ENCODE results near the gene CC2D2A. TPM values are rescaled to one million over a fixed set of nuclear protein-coding genes. Genes with fewer than 3 reads are reported as not detected.
A peak's percentile ranks its signal among the peaks of the same experiment; 100 is the strongest.
"Not testable (repeated sequence)": the region's sequence is repeated elsewhere in the genome, so short reads cannot be mapped to it uniquely, and the experiment has no call there.

The CC2D2A gene
- total RNA-seq, 2 donors from 2014 or later, result not detected

GRCh38 chr4:15584785-15585184, 115.1 kb downstream of the CC2D2A start:
- Mint-ChIP-seq H3K4me1 (no peaks in the 10 kb centered on the region), H3K9me3 (no peaks in the 10 kb centered on the region), H3K27me3 (no peaks in the 10 kb centered on the region), H3K4me3 (no peak overlapping the region), H3K36me3 (ENCODE audit: low read depth) (no peaks in the 10 kb centered on the region), H3K27ac (no peak overlapping the region)
- no peak for ATAC-seq (replicated peaks)

DNA sequence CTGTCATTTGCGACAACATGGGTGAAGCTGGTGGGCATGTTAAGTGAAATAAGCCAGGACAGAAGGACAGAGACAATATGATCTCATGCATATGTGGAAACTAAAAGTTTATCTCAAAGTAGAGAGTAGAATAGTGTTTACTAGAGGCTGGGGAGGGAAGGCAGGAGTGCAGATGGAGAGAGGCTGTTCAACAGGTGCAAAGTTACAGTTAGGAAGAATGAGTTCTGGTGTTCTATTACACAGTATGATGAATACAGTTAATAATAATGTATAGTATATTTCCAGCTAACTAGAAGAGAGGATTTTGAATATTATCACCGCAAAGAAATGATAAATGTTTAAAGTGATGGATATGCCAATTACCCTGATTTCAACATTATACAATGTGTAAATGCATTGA, 115.6 kb downstream of the CC2D2A start:
- H3K4me3 Mint-ChIP-seq, result no peak overlapping the region
- no peaks in the 10 kb centered on the region for H3K27me3 Mint-ChIP-seq
- no peak overlapping the region for H3K27ac Mint-ChIP-seq
- no peaks in the 10 kb centered on the region for H3K4me1 Mint-ChIP-seq
- ATAC-seq (replicated peaks), result no peak
- H3K36me3 Mint-ChIP-seq (ENCODE audit: low read depth), result no peaks in the 10 kb centered on the region
- no peaks in the 10 kb centered on the region for H3K9me3 Mint-ChIP-seq

DNA sequence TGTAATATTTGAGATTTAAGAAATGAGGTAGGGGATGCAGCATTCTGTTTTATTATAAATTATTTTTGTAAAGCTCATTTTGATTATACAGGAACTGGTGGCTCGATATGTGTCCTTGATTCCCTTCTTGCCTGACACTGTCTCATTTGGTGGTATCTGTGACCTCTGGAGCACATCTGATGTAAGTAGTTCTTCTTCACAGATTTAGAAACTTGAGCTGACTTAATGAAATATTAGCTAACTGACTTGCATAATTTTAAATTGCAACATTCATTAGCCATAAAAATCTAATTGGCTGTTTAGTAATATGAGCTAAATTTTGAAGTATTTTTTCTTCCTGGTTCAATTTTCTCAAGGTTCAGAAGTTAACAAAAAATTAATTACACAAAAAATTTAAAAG, 116.4 kb downstream of the CC2D2A start:
- Mint-ChIP-seq H3K27me3 (no peaks in the 10 kb centered on the region), H3K36me3 (ENCODE audit: low read depth) (no peaks in the 10 kb centered on the region), H3K4me1 (no peaks in the 10 kb centered on the region), H3K9me3 (no peaks in the 10 kb centered on the region), H3K27ac (no peak overlapping the region), H3K4me3 (no peak overlapping the region)
- ATAC-seq (replicated peaks), result no peak

DNA sequence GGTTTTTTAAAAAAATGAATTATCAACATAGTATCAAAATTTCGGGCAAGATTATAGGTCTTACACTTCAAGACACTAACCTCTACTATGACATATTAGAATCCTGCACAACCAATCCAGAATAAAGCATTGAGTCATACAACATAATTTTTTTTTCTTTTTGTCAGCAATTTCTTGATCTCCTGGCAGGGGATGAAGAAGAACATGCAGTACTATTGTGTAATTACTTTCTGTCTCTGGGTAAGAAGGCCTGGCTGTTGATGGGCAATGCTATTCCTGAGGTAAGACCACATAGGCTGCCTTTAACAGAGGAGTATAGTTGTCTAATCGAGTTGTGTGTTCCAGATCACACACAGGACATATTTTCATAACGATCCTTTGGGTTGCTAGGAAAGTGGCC, 118.0 kb downstream of the CC2D2A start:
- Mint-ChIP-seq H3K27me3 (no peaks in the 10 kb centered on the region), H3K36me3 (ENCODE audit: low read depth) (no peaks in the 10 kb centered on the region), H3K27ac (no peak overlapping the region), H3K4me1 (no peaks in the 10 kb centered on the region), H3K9me3 (no peaks in the 10 kb centered on the region), H3K4me3 (no peak overlapping the region)
- ATAC-seq (replicated peaks), result no peak

DNA sequence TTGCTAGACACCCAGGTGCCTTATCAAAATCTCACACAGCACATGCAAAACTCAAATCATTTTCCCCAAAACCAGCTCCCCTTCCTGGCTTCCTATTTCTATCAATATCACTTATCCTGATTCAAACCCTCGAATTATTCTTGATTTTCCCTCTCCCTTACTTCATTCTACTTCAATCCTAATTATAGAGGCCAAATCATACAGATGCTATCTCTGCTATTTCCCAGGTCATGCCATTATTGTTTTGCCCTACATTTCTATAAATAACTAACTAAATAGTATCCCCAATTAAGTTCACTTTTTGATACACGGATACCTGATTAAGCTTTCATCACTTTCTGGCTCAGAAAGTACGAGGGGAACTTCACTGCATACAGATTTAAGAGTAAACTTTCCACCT, 123.1 kb downstream of the CC2D2A start:
- H3K27me3 Mint-ChIP-seq, result no peaks in the 10 kb centered on the region
- no peaks in the 10 kb centered on the region for H3K4me1 Mint-ChIP-seq
- no peak overlapping the region for H3K27ac Mint-ChIP-seq
- ATAC-seq (replicated peaks), result no peak
- H3K4me3 Mint-ChIP-seq, result no peak overlapping the region
- no peaks in the 10 kb centered on the region for H3K9me3 Mint-ChIP-seq
- no peaks in the 10 kb centered on the region for H3K36me3 Mint-ChIP-seq (ENCODE audit: low read depth)

DNA sequence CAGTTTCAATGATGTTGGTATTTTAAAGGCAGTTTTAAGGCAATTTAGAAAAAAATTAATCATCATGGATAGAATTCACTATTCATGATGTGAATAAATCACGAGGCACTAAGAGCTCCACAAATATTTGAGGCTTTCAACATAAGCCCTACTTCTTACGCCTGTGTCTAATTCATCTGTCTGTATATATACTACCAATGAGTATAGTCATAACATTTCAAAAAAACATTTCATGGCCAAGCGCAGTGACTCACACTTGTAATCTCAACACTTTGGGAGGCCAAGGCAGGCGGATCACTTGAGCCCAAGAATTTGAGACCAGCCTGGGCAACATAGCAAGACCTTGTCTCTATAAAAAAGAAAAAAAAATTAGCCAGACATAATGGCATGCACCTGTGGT, 129.0 kb downstream of the CC2D2A start:
- Mint-ChIP-seq H3K36me3 (ENCODE audit: low read depth) (peaks cover 31% of the 10 kb centered on the region), H3K27ac (no peak overlapping the region), H3K4me1 (no peaks in the 10 kb centered on the region), H3K9me3 (no peaks in the 10 kb centered on the region), H3K4me3 (no peak overlapping the region), H3K27me3 (no peaks in the 10 kb centered on the region)
- ATAC-seq (replicated peaks), result no peak

- Mint-ChIP-seq H3K9me3 (no peaks in the 10 kb centered on the region), H3K27ac (no peak overlapping the region), H3K36me3 (ENCODE audit: low read depth) (peaks cover 45% of the 10 kb centered on the region), H3K27me3 (no peaks in the 10 kb centered on the region), H3K4me3 (no peak overlapping the region), H3K4me1 (no peaks in the 10 kb centered on the region)
- ATAC-seq (replicated peaks), result no peak
Observed at GRCh38 chr4:15600176-15600575, 130.5 kb downstream of the CC2D2A start.

DNA sequence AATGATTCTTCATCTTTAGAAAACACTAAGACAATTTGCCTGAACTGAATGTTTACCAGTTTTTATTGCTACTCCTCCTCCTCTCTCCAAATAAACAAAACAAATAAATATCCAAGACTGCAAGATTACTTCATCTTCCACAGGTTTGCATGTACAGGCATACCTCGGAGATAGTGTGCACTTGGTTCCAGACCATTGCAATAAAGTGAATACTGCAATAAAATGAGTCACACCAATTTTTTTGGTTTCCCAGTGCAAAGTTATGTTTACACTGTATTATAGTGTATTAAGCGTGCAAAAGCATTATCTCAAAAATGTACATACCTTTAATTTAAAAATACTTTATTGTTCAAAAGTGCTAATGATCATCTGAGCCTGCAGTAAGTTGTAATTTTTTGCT, 132.2 kb downstream of the CC2D2A start:
- no peaks in the 10 kb centered on the region for H3K27me3 Mint-ChIP-seq
- no peak overlapping the region for H3K4me3 Mint-ChIP-seq
- peaks cover 55% of the 10 kb centered on the region for H3K36me3 Mint-ChIP-seq (ENCODE audit: low read depth)
- no peak overlapping the region for H3K27ac Mint-ChIP-seq
- H3K9me3 Mint-ChIP-seq, result no peaks in the 10 kb centered on the region
- H3K4me1 Mint-ChIP-seq, result no peaks in the 10 kb centered on the region
- no peak for ATAC-seq (replicated peaks)

DNA sequence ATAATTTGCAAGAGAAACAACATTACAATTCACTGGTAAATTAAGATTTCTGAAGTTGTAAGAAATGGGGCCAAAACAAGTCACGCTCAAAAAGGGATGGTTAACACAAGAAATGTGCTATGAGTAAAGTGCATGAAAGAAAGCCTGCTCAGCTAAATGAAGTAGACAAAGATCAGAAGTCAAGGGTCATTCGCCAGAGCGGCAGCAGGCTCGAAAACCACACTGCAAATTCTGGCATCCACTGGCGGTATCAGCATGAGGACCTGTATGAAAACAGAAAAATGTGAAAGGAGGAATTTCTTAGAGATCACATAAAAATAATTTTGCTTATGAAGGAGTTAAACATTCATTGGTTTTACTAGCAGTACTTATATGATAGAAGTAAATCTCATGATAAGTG, 135.9 kb downstream of the CC2D2A start:
- H3K36me3 Mint-ChIP-seq (ENCODE audit: low read depth), result peaks cover 64% of the 10 kb centered on the region
- no peak for ATAC-seq (replicated peaks)

GRCh38 chr4:15610855-15611254, 141.2 kb downstream of the CC2D2A start:
- Mint-ChIP-seq H3K36me3 (ENCODE audit: low read depth) (peaks cover 43% of the 10 kb centered on the region), H3K27me3 (no peaks in the 10 kb centered on the region), H3K9me3 (no peaks in the 10 kb centered on the region), H3K27ac (no peak overlapping the region), H3K4me1 (no peaks in the 10 kb centered on the region), H3K4me3 (no peak overlapping the region)
- no peak for ATAC-seq (replicated peaks)

More for the DNA sequence above, 135.9 kb downstream of the CC2D2A start:
- Mint-ChIP-seq H3K27ac (no peak overlapping the region), H3K4me1 (no peaks in the 10 kb centered on the region), H3K4me3 (no peak overlapping the region), H3K27me3 (no peaks in the 10 kb centered on the region), H3K9me3 (no peaks in the 10 kb centered on the region)

GRCh38 chr4:15612136-15612535, 142.5 kb downstream of the CC2D2A start:
- no peaks in the 10 kb centered on the region for H3K27me3 Mint-ChIP-seq
- H3K36me3 Mint-ChIP-seq (ENCODE audit: low read depth), result peaks cover 50% of the 10 kb centered on the region
- no peak overlapping the region for H3K4me3 Mint-ChIP-seq
- H3K27ac Mint-ChIP-seq, result no peak overlapping the region
- no peaks in the 10 kb centered on the region for H3K9me3 Mint-ChIP-seq
- ATAC-seq (replicated peaks), result no peak
- H3K4me1 Mint-ChIP-seq, result peaks cover 6% of the 10 kb centered on the region

- H3K36me3 Mint-ChIP-seq (ENCODE audit: low read depth), result peaks cover 66% of the 10 kb centered on the region
- H3K4me1 Mint-ChIP-seq; H3K27me3 Mint-ChIP-seq; H3K4me3 Mint-ChIP-seq; H3K9me3 Mint-ChIP-seq; ATAC-seq (replicated peaks); H3K27ac Mint-ChIP-seq: not testable (repeated sequence)
Observed at GRCh38 chr4:15614891-15615290, 145.2 kb downstream of the CC2D2A start.

GRCh38 chr4:15617407-15617806, 147.7 kb downstream of the CC2D2A start:
- H3K36me3 Mint-ChIP-seq (ENCODE audit: low read depth), result peaks cover 73% of the 10 kb centered on the region
- ATAC-seq (replicated peaks); H3K4me1 Mint-ChIP-seq; H3K4me3 Mint-ChIP-seq; H3K27me3 Mint-ChIP-seq; H3K9me3 Mint-ChIP-seq; H3K27ac Mint-ChIP-seq: not testable (repeated sequence)

GRCh38 chr4:15636818-15637217, 167.1 kb downstream of the CC2D2A start:
- Mint-ChIP-seq H3K4me1 (no peaks in the 10 kb centered on the region), H3K9me3 (no peaks in the 10 kb centered on the region), H3K4me3 (no peak overlapping the region), H3K27ac (no peak overlapping the region), H3K27me3 (no peaks in the 10 kb centered on the region), H3K36me3 (ENCODE audit: low read depth) (peaks cover 87% of the 10 kb centered on the region)
- no peak for ATAC-seq (replicated peaks)

DNA sequence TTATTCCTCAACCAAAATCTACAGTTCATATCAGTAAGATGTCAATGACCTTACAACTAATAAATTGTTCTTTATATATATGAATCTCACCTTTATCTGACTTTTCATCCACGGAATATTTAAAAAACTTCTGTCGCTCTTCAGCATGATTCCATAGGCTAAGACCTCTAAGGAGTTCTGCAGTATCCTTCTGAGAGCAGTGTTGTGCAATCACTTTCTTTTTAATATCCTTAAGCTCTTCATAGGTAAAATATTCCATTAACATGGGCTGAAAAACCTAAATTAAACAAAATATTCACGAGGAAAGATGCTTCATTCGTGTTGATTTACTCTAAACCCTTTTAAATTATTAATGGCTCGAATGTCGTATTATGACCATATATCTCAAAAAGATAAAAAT, 168.7 kb downstream of the CC2D2A start:
- no peak overlapping the region for H3K27ac Mint-ChIP-seq
- no peaks in the 10 kb centered on the region for H3K4me1 Mint-ChIP-seq
- no peaks in the 10 kb centered on the region for H3K9me3 Mint-ChIP-seq
- no peaks in the 10 kb centered on the region for H3K27me3 Mint-ChIP-seq
- peaks cover 81% of the 10 kb centered on the region for H3K36me3 Mint-ChIP-seq (ENCODE audit: low read depth)
- no peak overlapping the region for H3K4me3 Mint-ChIP-seq
- no peak for ATAC-seq (replicated peaks)

- peak; percentile 46 for ATAC-seq (replicated peaks)
- H3K4me1 Mint-ChIP-seq, result peaks cover 34% of the 10 kb centered on the region
- H3K27ac Mint-ChIP-seq, result no peak overlapping the region
- H3K4me3 Mint-ChIP-seq, result peak overlapping the region; percentile 9
- no peaks in the 10 kb centered on the region for H3K9me3 Mint-ChIP-seq
- no peaks in the 10 kb centered on the region for H3K27me3 Mint-ChIP-seq
- peaks cover 7% of the 10 kb centered on the region for H3K36me3 Mint-ChIP-seq (ENCODE audit: low read depth)
Observed at GRCh38 chr4:15648600-15648999, 178.9 kb downstream of the CC2D2A start.
